NCI-H1092 (cell line): ENCODE measurements around the gene NAV2.

Experiments used
- DNase-seq: peaks from one replicate; lab custom pipeline; 2025; lab: John Stamatoyannopoulos, UW

NAV2 gene

GRCh38 chr11:20085918-20086317 is 373.3 kb downstream of the NAV2 start:
- DNase-seq, result no peak

- no peak for DNase-seq
Measured at GRCh38 chr11:20087118-20087521, 374.5 kb downstream of the NAV2 start.

GRCh38 chr11:20088397-20089225 is 376.0 kb downstream of the NAV2 start:
- DNase-seq, result no peak

- DNase-seq, result no peak
Measured at GRCh38 chr11:20089367-20089766, 376.7 kb downstream of the NAV2 start.

- peak; percentile 64 for DNase-seq
Measured at GRCh38 chr11:20089796-20090653, 377.4 kb downstream of the NAV2 start.

GRCh38 chr11:20090654-20091374 is 378.2 kb downstream of the NAV2 start:
- DNase-seq, result no peak

GRCh38 chr11:20093775-20094174 is 381.1 kb downstream of the NAV2 start:
- no peak for DNase-seq

GRCh38 chr11:20095189-20095588 is 382.6 kb downstream of the NAV2 start:
- no peak for DNase-seq

GRCh38 chr11:20097319-20098221 is 384.9 kb downstream of the NAV2 start:
- no peak for DNase-seq

GRCh38 chr11:20099527-20099926 is 386.9 kb downstream of the NAV2 start:
- DNase-seq, result no peak

GRCh38 chr11:20102397-20102796 is 389.8 kb downstream of the NAV2 start:
- no peak for DNase-seq

GRCh38 chr11:20103281-20103680 is 390.6 kb downstream of the NAV2 start:
- no peak for DNase-seq

GRCh38 chr11:20105427-20105826 is 392.8 kb downstream of the NAV2 start:
- no peak for DNase-seq

GRCh38 chr11:20109731-20110445 is 397.3 kb downstream of the NAV2 start:
- DNase-seq, result no peak

GRCh38 chr11:20110908-20111669 is 398.5 kb downstream of the NAV2 start:
- peak; percentile 50 for DNase-seq

GRCh38 chr11:20111871-20112270 is 399.2 kb downstream of the NAV2 start:
- DNase-seq, result no peak

- no peak for DNase-seq
Measured at GRCh38 chr11:20112291-20113148, 399.9 kb downstream of the NAV2 start.

- no peak for DNase-seq
Measured at GRCh38 chr11:20113149-20113438, 400.5 kb downstream of the NAV2 start.

GRCh38 chr11:20114588-20114987 is 402.0 kb downstream of the NAV2 start:
- no peak for DNase-seq
